Uterus (tissue), 2 donors: ENCODE data around the gene CELF2.

Experiments
- CTCF ChIP-seq, 4 experiments: fragments of 200-600 bp in 2 of 4; fragments of 450-650 bp in 2 of 4; sonication (generic) in 2 of 4; IDR thresholded peaks; one replicate each; pipeline ENCODE4 v1.5.1; 2016 to 2019; ENCODE audit warnings: antibody characterized with exemption in 4 of 4, mild to moderate bottlenecking in 2 of 4, moderate library complexity in 1 of 4
- POLR2A ChIP-seq, 2 donors: fragments of 450-650 bp; IDR thresholded peaks; one replicate each; pipeline ENCODE4 v1.6.1; 2016; ENCODE audit warnings: antibody characterized with exemption in 2 of 2, mild to moderate bottlenecking in 1 of 2, moderate library complexity in 1 of 2

GRCh38 chr10:10992072-10992471, 25.6 kb upstream of the CELF2 start:
- TF ChIP-seq CTCF (IDR thresholded peaks at IDR 0.05): no peak
- no peak for TF ChIP-seq POLR2A (IDR thresholded peaks at IDR 0.05)
